Activated CD4-positive, alpha-beta T cell treated with anti-CD3 and anti-CD28 coated beads for 4 hours (primary cell): ENCODE results near the gene CADPS.

Experiments used
- DNase-seq, 2 donors: peaks; one replicate each; pipeline ENCODE4 v3.0.0-alpha.2; 2020

CADPS gene

DNA sequence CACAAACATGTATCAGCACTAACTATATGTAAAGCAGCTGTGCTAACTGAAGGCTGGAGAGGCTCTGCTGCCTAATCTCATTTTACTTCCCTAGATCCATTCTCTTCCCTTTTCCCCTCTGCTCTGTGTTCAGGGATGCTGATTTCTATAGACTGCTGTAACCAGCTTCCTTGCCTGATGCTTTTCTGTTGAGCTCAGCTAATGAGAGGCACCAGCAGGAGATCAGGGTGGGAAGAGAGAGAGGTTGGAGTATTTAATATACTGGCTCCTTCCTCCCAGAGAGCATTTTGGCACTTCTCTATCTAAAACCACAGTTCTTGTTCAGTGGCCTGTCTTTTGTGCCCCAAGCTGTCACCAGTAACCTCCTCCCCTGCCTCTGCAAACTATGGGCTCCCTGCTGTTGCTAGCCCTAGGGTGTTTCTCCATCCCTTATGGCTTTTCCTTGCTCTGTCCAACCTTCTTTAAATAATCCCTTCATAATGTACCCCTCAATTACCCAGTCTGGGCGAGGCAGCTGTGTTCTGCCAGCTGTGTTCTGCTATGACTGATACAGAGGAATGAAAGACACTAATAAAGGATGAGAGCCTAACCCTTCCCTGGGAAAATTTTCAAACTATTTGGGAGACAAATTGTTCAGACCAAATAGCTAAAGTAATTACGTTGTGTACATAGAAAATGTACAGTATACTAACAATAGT lies 69.5 kb downstream of the CADPS start:
- DNase-seq: no peak

GRCh38 chr3:62805106-62805505 lies 70.1 kb downstream of the CADPS start:
- DNase-seq: no peak

DNA sequence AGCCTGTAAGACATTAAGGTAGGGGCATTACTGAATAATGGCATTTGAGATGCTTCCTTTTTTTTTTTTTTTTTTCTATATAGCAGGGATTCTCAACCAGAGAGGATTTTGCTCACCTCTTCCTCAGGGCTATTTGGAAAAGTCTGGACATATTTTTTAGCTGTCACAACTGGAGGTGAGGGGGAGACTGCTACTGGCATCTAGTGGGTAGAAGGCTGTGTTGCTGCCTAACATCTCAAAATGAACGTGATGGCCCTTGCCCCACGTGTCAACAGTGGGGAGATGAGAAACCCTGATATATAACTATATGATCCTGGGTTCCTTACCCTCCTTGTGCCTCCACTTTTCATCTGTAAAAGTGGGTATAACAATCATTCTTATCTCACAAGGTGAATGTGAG lies 71.9 kb downstream of the CADPS start:
- no peak for DNase-seq

GRCh38 chr3:62798000-62798399 lies 77.2 kb downstream of the CADPS start:
- no peak for DNase-seq

DNA sequence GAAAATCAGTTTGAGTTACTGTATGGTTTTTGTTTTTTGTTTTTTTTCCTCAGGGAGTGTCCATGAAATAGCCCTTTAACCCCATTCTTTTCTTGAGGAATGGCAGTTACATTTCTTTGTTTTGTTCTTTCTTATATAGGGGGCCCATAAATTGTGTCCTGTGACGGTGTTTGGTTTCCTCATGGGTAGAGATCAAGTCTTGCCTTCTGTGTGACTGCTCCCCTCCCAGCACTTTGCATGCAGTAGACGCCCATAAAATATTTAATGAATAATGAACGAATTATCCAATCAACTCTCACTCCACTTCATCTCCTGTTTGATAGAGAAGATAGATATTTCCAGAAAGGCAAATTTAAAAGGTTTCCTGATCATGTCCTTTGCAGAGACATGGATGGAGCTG lies 78.1 kb downstream of the CADPS start:
- DNase-seq: no peak

- DNase-seq: no peak
Observed at GRCh38 chr3:62795978-62796657, 79.1 kb downstream of the CADPS start.

DNA sequence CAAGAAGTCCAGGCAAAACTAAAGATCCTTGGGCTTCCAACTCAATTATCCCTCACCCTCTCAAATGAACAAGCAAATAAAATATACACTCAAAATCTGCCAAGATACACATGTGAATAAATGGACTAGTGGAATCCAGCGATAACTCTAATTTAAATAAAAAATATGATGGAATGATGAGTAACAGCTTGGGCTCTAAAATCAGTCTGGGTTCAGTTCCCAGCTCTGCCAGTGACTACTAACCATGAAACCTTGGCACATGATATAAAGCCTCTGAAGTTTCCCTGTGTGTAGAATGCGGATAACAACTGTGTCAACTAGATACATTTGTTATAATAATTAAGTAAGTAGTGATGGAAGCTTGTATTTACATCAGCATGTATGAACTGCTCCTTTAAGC lies 81.3 kb downstream of the CADPS start:
- no peak for DNase-seq

DNA sequence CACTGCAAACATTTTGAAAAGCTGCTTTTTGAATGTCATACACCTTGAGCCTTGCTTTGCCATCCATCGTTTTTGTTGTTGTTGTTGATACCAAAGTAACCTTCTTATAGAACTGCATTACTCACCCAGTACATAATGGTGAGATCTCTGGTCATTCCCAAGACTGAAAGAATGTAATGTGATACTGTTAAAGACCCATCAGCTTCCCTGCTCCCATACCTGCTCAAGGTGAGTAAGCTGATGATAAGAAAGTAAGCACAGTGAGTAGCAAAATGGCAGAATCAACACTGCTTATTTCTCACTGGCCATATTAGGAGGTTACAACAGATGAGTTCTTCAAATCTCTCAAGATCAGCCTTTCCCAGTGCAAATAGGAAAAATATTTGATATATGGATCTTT lies 89.8 kb downstream of the CADPS start:
- no peak for DNase-seq

- no peak for DNase-seq
Observed at GRCh38 chr3:62781121-62781520, 94.1 kb downstream of the CADPS start.

GRCh38 chr3:62777674-62778073 lies 97.5 kb downstream of the CADPS start:
- DNase-seq: no peak

- no peak for DNase-seq
Observed at GRCh38 chr3:62777130-62777529, 98.1 kb downstream of the CADPS start.

DNA sequence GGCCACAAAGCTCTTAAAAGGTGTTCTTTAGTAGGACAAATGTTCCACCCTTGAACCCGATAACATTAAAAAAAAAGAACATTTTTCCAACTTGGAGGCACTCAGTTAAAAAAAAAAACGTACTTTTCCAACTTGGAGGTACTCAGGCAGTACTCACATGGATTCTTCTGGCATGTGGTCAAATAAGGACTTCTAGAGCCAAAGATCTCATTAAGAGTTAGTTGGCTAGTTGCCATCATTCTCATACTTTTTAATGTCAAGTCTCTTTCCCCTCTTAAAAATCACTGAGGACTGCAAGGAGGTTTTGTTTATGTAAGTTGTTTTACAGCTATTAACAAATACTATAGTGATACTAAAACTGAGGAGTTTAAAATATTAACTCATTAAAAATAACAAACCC lies 101.0 kb downstream of the CADPS start:
- DNase-seq: no peak

- no peak for DNase-seq
Observed at GRCh38 chr3:62771331-62772072, 103.7 kb downstream of the CADPS start.

DNA sequence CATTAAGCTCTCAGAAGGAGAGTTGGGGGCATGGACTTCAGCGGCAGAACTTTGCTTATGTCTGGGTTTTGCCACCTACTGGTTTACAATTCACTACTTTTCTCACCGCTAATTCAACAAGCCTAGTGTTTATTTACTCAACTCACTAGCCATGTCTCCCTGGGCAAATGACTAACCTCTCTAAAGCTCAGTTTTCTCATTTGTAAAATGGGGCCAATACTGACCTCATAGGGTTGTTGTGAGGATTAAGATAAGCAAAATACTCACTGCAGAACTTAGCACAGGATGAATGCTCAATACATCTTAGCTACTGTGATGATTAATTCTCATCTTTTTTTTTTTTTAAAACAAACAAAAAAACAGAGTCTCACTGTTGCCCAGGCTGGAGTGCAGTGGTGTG lies 106.3 kb downstream of the CADPS start:
- DNase-seq: no peak

DNA sequence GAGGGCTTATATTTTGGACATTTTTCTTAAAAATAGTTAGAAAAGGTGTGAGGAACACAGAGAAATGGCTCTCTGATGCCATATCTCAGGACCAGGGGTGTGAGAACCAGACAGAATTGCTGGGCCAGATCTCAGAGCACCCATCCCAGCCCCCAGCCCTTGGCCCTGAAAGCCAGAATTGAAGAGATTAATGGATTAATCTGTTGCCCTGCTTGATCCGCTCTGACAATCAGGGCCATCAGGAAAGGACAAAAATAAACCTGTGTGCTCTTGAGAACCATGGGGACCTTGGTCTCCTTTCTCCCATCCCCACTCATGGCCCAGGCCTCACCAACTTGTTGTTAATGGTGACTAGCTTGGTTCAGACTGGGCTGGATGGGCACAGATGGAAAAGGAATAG lies 113.5 kb downstream of the CADPS start:
- DNase-seq: no peak

- no peak for DNase-seq
Observed at GRCh38 chr3:62761311-62761710, 113.9 kb downstream of the CADPS start.

- DNase-seq: no peak
Observed at GRCh38 chr3:62758296-62759066, 116.7 kb downstream of the CADPS start.

- no peak for DNase-seq
Observed at GRCh38 chr3:62757045-62757444, 118.2 kb downstream of the CADPS start.

- DNase-seq: no peak
Observed at GRCh38 chr3:62755285-62755684, 119.9 kb downstream of the CADPS start.

- DNase-seq: no peak
Observed at GRCh38 chr3:62749657-62750056, 125.6 kb downstream of the CADPS start.

DNA sequence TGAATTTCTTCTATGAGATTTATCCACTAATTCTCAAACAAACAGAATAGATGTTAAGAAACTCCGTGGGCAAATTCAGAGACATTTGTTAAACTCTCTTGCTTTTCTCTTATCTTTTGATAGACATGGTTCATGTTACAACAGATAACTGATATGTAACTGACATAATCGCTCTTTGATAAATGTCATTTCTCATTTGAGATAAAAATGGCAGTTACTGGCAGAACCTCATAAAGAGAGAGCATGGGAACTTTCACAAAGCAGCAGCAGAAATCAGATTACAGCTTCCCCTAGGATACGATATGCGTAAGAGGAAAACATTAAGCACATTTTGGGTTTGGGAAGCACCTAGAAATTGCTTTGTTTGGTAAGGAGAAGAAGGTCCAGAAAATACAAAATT lies 126.1 kb downstream of the CADPS start:
- no peak for DNase-seq

DNA sequence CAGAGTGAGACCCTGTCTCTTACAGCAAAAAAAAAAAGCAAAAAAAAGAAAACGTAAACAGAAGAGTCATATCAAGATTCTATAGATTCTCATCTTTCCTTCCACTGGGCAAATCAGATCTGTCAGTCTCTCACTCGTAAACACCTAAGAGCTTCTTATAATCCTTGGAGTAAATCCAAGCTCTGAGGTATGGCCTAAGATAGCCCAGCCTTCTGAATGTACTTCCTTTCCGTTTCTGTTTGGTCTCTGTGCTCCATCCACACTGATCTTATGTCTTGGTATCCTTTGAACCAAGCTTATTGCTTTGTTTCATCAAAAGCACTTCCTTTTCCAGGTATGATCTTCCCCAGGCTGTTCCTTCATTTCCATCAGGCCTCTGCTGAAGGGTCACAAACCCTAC lies 137.8 kb downstream of the CADPS start:
- DNase-seq: no peak

DNA sequence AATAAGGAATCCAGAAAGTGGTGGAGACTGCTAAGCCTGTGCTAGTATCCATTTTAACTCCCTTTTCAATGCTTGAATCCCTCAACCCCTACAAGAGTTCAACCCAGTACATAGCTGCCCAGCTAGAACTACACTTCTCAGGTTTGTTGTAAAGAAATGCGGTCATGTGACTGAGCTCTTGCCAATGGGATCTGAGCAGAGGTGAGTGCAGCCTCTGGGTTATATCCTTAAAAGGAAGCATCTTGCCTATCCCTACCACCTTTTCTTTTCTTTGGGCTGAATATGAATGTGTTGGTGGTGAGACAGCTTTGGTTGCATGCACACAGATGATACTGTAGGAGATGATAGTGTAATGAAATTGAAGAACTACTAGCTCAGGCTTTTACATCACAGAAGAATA lies 139.7 kb downstream of the CADPS start:
- no peak for DNase-seq
